COR-L47 (cell line): Measurements from ENCODE around the gene PARD3.
"Not testable (repeated sequence)": the region's sequence is repeated elsewhere in the genome, so short reads cannot be mapped to it uniquely, and the experiment has no call there.

Experiments used
- DNase-seq: peaks from one replicate; lab custom pipeline; 2025; lab: John Stamatoyannopoulos, UW

The PARD3 gene

GRCh38 chr10:34797155-34797554 is 17.9 kb downstream of the PARD3 start:
- no peak for DNase-seq

- no peak for DNase-seq
Observed at GRCh38 chr10:34796133-34796532, 19.0 kb downstream of the PARD3 start.

- DNase-seq = no peak
Observed at GRCh38 chr10:34795334-34795733, 19.8 kb downstream of the PARD3 start.

- no peak for DNase-seq
Observed at GRCh38 chr10:34794835-34795234, 20.3 kb downstream of the PARD3 start.

GRCh38 chr10:34793581-34793980 is 21.5 kb downstream of the PARD3 start:
- not testable (repeated sequence) for DNase-seq

DNA sequence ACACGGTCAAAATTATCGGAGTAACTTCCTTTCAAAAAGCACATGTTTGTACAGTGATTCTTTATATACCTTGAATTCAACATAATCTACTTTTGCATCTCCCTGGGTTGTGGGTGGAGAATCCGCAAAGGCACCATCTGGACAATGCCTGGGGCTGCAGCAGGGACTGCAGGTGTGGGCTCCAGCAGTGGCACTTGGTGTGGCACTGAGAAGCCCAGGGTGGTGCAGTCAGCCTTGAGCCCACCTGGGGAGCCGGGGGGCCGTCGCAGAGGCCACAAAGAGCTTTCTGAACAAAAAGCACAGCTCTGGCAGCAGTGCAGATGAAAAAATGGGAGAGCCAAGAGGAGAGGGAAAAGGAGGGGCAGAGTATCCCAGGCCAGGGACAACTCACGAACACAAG is 22.2 kb downstream of the PARD3 start:
- DNase-seq = peak; percentile 24

GRCh38 chr10:34791947-34792346 is 23.1 kb downstream of the PARD3 start:
- no peak for DNase-seq

DNA sequence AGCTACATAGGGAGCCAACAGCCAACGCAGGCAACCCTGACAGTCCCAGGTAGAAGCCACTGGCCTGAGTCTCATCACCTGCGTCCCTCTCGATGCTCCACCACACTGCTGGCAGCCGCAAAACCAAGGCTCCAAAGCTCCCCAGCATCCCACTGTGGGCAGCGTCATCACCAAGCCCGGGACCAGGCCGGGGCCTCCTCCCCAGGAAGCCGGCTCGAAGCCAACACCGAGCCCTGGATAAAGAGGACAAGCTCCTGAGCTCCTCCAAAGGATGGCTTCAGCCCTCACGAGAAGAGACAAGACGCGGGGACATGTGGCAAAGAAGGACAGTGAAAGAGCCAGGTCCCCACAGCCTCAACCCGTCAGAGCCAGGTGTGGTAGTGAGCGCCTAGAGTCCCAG is 23.9 kb downstream of the PARD3 start:
- DNase-seq = no peak

GRCh38 chr10:34789966-34790506 is 25.1 kb downstream of the PARD3 start:
- DNase-seq = no peak

- DNase-seq = no peak
Observed at GRCh38 chr10:34786464-34786863, 28.6 kb downstream of the PARD3 start.

- DNase-seq = no peak
Observed at GRCh38 chr10:34781711-34782110, 33.4 kb downstream of the PARD3 start.

- no peak for DNase-seq
Observed at GRCh38 chr10:34780818-34781380, 34.2 kb downstream of the PARD3 start.

DNA sequence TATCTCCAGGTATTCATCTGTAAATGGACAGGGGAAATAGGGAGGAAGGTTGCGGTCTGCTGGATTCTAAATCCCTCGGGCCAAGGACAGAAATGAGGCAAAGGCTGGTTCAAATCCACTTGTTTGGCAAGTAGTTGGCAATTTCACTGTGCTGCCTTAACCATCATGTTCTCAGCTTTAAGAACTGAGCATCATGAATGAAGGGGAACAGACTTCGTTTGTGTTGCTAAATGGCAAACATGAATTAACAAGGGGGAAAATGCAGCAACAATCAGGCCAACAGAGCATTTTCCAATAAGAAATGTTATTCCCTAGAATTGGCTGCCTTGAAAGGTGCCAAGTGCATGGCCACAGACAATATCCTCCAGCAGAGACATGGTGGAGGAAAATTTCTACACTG is 36.9 kb downstream of the PARD3 start:
- DNase-seq = no peak

DNA sequence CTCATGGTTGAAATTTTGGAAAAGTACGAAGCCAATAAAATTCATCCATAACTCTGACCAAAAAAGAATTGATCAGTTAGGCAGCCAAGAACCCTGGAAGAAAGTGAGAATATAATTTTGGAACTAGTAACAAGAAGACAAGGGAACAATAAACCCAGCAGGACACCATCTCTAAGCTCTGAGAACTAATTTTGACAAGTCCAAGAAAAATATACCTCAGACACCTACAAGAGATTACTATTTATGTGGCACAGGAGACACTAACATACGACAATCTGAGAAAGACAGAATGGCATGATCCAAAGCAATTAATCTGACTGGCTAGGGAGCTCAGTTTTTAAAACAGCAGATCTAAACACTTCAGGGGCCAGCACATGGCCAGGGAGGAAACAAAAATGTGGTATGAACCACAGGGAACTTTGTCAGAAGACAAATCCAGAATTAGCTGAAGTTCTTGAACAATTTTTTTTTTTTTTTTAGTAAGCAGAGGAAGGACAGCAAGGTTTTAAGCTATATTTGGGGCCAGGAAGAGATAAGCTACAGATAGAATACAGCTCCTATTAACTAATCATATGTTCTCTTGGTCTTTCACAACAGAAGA is 38.9 kb downstream of the PARD3 start:
- no peak for DNase-seq

DNA sequence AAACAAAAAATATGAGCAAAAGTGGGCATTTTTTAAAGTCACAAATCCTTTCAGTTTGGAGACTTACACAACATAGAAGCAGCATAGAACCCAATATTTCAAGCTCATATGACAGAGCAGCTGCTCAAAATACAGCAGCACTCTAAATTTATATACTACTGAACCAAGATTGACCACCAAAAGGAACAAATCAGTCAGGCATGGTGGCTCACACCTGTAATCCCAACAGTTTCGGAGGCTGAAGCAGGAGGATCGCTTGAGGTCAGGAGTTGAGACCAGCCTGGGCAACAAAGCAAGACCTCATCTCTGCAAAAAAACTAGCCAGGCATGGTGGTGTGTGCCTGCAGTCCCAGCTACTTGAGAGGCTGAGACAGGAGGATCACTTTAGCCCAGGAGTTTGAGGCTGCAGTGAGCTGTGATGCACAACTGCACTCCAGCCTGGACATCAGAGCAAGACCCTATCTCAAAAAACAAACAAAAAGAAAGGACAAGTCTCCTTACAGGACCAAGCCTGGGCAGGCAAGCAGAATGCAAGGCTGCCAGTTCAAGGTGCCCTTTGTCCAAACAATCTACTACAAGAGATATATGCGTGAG is 40.0 kb downstream of the PARD3 start:
- no peak for DNase-seq

DNA sequence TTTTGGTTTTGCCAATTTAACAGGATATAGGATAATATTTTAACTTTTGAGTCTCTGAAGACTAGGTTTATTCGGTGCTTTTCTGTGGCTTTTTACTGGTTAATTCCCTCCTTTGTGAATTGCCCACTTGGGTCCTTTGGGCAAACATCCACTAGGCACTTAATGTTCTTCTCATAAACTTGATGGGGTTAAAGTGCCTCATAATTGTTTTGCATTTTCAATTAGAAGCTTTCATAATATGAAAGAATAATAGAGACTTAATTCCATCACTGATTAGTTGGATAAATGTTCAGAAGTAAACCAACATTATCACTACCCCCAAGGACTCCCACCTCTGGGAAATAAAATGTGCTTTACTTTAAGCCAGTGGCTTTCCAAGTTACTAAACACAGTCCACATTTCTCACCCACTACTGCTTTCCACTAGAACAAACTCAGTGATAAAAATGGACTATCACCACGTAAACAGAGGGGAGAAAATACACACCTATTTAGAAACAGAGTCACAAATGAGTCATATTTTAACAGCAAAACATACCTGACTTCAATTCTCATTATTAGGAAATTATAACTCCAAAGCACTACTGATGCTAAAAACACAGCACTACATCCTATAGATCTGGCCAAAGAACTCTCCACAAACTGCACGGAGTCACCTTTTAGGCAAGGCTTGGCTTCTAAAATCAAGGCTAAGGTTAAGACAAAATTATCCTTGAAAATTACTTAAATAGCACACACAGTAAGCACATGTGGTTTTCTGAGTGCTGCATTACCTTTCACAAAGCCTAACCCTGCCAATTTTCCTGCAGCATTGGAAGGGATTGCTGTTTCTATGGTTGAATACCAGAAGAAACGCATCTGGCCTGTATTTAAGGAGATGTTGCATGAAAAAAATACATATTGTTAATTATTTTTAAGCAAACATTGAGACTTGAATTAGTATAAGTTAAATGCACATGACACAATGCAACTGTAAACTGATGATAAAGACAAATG is 41.2 kb downstream of the PARD3 start:
- DNase-seq = no peak

GRCh38 chr10:34771525-34771924 is 43.6 kb downstream of the PARD3 start:
- no peak for DNase-seq

- DNase-seq = no peak
Observed at GRCh38 chr10:34771106-34771505, 44.0 kb downstream of the PARD3 start.

DNA sequence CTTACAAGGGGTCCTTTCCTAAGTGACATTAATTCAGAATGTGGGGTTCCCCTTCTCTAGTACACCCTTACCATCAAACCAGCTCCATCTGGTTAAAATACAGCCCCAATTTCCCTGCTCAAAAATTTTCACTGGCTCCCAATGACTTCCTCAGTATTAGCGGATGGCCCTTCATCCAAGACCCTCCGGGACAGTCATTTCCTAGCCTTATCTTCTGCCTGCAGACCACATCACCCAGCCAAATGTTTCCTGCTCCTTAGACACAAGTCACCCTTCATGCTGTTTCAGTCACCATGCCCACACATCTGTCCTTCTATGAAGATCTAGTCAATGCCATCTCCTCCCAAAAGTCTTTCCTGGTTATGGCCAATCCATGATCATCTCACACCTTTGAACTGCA is 45.2 kb downstream of the PARD3 start:
- no peak for DNase-seq

DNA sequence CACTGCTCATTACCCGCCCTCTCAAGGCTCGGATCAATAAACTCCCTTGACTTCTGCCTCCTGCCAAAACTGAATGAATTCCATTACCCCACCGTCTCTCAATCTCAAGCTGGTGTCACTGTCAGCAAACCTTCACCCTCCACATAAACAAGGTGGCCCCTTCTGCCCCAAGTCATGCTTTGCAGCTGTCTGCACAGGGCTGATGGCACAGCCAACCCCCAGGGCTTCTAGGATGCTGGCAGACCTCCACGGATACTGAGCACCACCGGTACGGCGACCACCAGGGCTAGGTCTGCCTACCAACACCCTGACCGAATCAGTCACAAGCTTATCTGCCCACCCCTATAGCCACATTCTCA is 46.1 kb downstream of the PARD3 start:
- no peak for DNase-seq

DNA sequence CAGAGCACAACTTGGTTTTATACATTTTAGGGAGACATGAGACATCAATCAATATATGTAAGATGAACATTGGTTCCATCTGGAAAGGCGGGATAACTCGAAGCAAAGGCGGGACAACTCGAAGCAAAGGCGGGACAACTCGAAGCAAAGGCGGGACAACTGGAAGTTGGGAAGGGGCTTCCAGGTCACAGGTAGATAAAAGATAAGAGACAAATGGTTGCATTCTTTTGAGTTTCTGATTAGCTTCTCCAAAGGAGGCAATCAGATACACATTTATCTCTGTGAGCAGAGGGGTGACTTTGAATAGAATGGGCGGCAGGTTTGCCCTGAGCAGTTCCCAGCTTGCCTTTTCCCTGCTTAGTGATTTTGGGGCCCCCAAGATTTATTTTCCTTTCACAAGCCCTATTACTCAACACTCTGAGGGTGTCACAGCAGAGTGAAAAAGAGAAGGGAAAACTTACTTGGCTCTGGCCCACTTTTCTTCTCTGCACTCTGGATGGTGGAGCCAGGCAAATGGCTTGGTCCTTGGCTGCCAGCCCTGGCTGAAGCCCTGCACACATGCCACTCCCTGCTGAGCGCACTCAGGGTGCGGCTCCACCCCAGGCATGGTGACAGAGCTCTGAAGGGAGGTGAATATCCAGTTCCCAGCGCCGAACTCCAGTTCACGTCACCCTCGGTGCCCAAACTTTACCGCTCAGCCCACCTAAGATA is 46.7 kb downstream of the PARD3 start:
- DNase-seq = peak; percentile 34
